Measurements from ENCODE around the gene KLF1.
"Not testable (repeated sequence)": the region's sequence is repeated elsewhere in the genome, so short reads cannot be mapped to it uniquely, and the experiment has no call there.

DNA sequence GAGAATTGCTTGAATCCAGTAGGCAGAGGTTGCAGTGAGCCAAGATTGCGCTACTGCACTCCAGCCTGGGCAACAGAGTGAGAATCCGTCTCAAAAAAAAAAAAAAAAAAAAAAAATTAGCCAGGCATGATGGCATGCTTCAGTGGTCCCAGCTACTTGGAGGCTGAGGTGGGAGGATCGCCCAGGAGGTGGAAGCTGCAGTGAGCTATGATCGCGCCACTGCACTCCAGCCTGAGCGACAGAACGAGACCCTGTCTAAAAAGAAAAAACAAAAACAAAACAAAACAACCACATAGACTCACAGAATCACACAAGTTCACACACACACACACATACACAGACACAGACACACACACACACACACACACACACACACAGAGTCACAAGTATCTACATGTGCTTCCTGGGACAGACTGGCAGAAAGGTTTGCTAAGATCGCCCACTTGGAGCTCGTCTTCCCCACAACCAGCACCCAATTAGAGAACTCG, 3.3 kb upstream of the KLF1 start:
- TF ChIP-seq CTCF (IDR thresholded peaks at IDR 0.05); ZFX (IDR thresholded peaks at IDR 0.05; ENCODE audit: borderline replicate concordance): not testable (repeated sequence)
